H1 (cell line): Measurements from ENCODE around the gene PPIA. TPM values are rescaled to one million over a fixed set of nuclear protein-coding genes. Genes with fewer than 3 reads are reported as not detected.

Source experiments
- CTCF ChIA-PET: fragments of 300-600 bp; sonication (Branson Sonifier 250); formaldehyde crosslinking; loops from one replicate; lab custom pipeline; 2021; ENCODE audit not compliant: partially characterized antibody; lab: Charles Lee
- POLR2A ChIA-PET: fragments of 300-600 bp; sonication (Branson Sonifier 250); formaldehyde crosslinking; loops from one replicate; lab custom pipeline; 2021; ENCODE audit warnings: inconsistent platforms; ENCODE audit not compliant: partially characterized antibody; lab: Charles Lee
- DNase-seq, 2 experiments: peaks; one replicate each; pipeline versions ENCODE4 v3.0.0 to v3.0.0-alpha.2; 2010 to 2022; ENCODE audit warnings: low spot score in 2 of 2, low read depth in 1 of 2, mixed read lengths in 1 of 2
- FAIRE-seq: peaks from 2 replicates; lab custom pipeline; 2011; peaks lifted over from hg19 to GRCh38; lab: Jason Lieb, UNC
- H2AFZ ChIP-seq: 2 replicates; pipeline ENCODE4 v1.8.1; 2012; ENCODE audit warnings: low read length, inconsistent platforms
- H2AK5ac ChIP-seq: 2 replicates; pipeline ENCODE4 v1.6.1; 2013; ENCODE audit warnings: low read depth, low read length
- H2BK120ac ChIP-seq: replicated peaks from 2 replicates; pipeline ENCODE3; 2013; ENCODE audit warnings: low read depth, low read length, inconsistent platforms
- H2BK12ac ChIP-seq: 2 replicates; pipeline ENCODE4 v1.6.1; 2013; ENCODE audit warnings: low read depth, low read length
- H2BK15ac ChIP-seq: 2 replicates; pipeline ENCODE4 v1.6.1; 2013; ENCODE audit warnings: low read length
- H2BK20ac ChIP-seq: 2 replicates; pipeline ENCODE4 v1.6.1; 2013; ENCODE audit warnings: low read length
- H2BK5ac ChIP-seq: 2 replicates; pipeline ENCODE4 v1.6.1; 2013; ENCODE audit warnings: low read depth, low read length
- H3K14ac ChIP-seq: 2 replicates; pipeline ENCODE4 v1.6.1; 2013; ENCODE audit warnings: inconsistent platforms; ENCODE audit not compliant: insufficient read length
- H3K18ac ChIP-seq: 2 replicates; pipeline ENCODE4 v1.6.1; 2013; ENCODE audit warnings: low read length; ENCODE audit errors: extremely low read depth
- H3K23ac ChIP-seq: 2 replicates; pipeline ENCODE4 v1.6.1; 2013; ENCODE audit warnings: inconsistent platforms; ENCODE audit not compliant: insufficient read length
- H3K23me2 ChIP-seq: 2 replicates; pipeline ENCODE4 v1.6.1; 2013; ENCODE audit warnings: low read depth, low read length
- H3K27ac ChIP-seq: 2 replicates; pipeline ENCODE4 v1.6.1; 2011; ENCODE audit warnings: low read depth, low read length, inconsistent platforms
- H3K27me3 ChIP-seq, 4 experiments: replicated peaks in 1 of 4; 1 replicate in 1 of 4; 2 replicates in 3 of 4; pipeline versions ENCODE4 v1.6.1 to v1.8.1; 2011 to 2013; ENCODE audit warnings: low read length in 3 of 4, mild to moderate bottlenecking in 3 of 4, inconsistent platforms in 2 of 4, mixed read lengths in 2 of 4, moderate library complexity in 1 of 4; ENCODE audit not compliant: control insufficient read depth in 3 of 4, insufficient read depth in 3 of 4; ENCODE audit errors: extremely low read depth in 1 of 4
- H3K36me3 ChIP-seq, 4 experiments: 2 replicates each; pipeline versions ENCODE4 v1.6.1 to v1.8.1; 2011 to 2013; ENCODE audit warnings: mild to moderate bottlenecking in 4 of 4, low read length in 3 of 4, moderate library complexity in 2 of 4, control low read depth in 1 of 4, inconsistent platforms in 1 of 4; ENCODE audit not compliant: insufficient read depth in 4 of 4, control insufficient read depth in 2 of 4
- H3K4ac ChIP-seq: replicated peaks from 2 replicates; pipeline ENCODE3; 2013; ENCODE audit warnings: low read length, low read depth, mixed read lengths, inconsistent platforms; ENCODE audit not compliant: insufficient read length
- H3K4me1 ChIP-seq, 4 experiments: replicated peaks in 1 of 4; 1 replicate in 1 of 4; 2 replicates in 3 of 4; pipeline versions ENCODE4 v1.6.1 to v1.8.1; 2011 to 2013; ENCODE audit warnings: low read length in 3 of 4, inconsistent platforms in 2 of 4, mixed read lengths in 1 of 4; ENCODE audit not compliant: insufficient read depth in 4 of 4, control insufficient read depth in 3 of 4
- H3K4me2 ChIP-seq, 2 experiments: 2 replicates each; pipeline versions ENCODE4 v1.6.1 to v1.8.1; 2011 to 2013; ENCODE audit warnings: low read depth in 2 of 2, low read length in 2 of 2, control low read depth in 1 of 2, inconsistent platforms in 1 of 2, mild to moderate bottlenecking in 1 of 2; ENCODE audit not compliant: insufficient read depth in 1 of 2
- H3K4me3 ChIP-seq, 4 experiments: fragments of 200-600, 300-600 bp in 1 of 4; sonication (generic), shearing (Covaris generic), sonication (Bioruptor Twin) in 1 of 4; 2 replicates each; pipeline versions ENCODE4 v1.5.1 to v1.8.1; 2011 to 2016; ENCODE audit warnings: low read length in 4 of 4, low read depth in 3 of 4, control low read depth in 2 of 4, inconsistent platforms in 2 of 4, mild to moderate bottlenecking in 2 of 4, mixed read lengths in 1 of 4, moderate library complexity in 1 of 4; ENCODE audit not compliant: insufficient read depth in 2 of 4; ENCODE audit errors: extremely low read depth in 1 of 4
- H3K56ac ChIP-seq: replicated peaks from 2 replicates; pipeline ENCODE3; 2013; ENCODE audit warnings: low read depth, mild to moderate bottlenecking, mixed read lengths, low read length, inconsistent platforms; ENCODE audit not compliant: insufficient read length
- H3K79me1 ChIP-seq: 2 replicates; pipeline ENCODE4 v1.6.1; 2013; ENCODE audit warnings: low read depth, low read length, control low read depth
- H3K79me2 ChIP-seq, 2 experiments: 2 replicates each; pipeline versions ENCODE4 v1.6.1 to v1.8.1; 2012 to 2013; ENCODE audit warnings: low read length in 2 of 2, mild to moderate bottlenecking in 2 of 2, inconsistent platforms in 1 of 2; ENCODE audit not compliant: insufficient read depth in 2 of 2, control insufficient read depth in 1 of 2
- H3K9ac ChIP-seq, 4 experiments: replicated peaks in 1 of 4; 1 replicate in 1 of 4; 2 replicates in 3 of 4; pipeline versions ENCODE4 v1.6.1 to v1.8.1; 2011 to 2013; ENCODE audit warnings: low read depth in 3 of 4, low read length in 3 of 4, control low read depth in 2 of 4, mild to moderate bottlenecking in 2 of 4, moderate library complexity in 2 of 4, inconsistent platforms in 1 of 4; ENCODE audit errors: extremely low read depth in 1 of 4
- H3K9me3 ChIP-seq, 2 experiments: 2 replicates each; pipeline versions ENCODE4 v1.6.1 to v1.8.1; 2012 to 2013; ENCODE audit warnings: mild to moderate bottlenecking in 2 of 2, moderate library complexity in 2 of 2, control low read depth in 1 of 2, inconsistent platforms in 1 of 2, low read depth in 1 of 2, low read length in 1 of 2, mixed read lengths in 1 of 2; ENCODE audit not compliant: insufficient read depth in 2 of 2
- H4K20me1 ChIP-seq, 2 experiments: replicated peaks in 1 of 2; 2 replicates each; pipeline versions ENCODE3 to v1.8.1; 2011 to 2013; ENCODE audit warnings: inconsistent platforms in 2 of 2, low read length in 2 of 2, mild to moderate bottlenecking in 1 of 2; ENCODE audit not compliant: insufficient read depth in 2 of 2, control insufficient read depth in 1 of 2
- H4K5ac ChIP-seq: 2 replicates; pipeline ENCODE4 v1.6.1; 2013; ENCODE audit warnings: low read length, low read depth, mixed read lengths, inconsistent platforms; ENCODE audit not compliant: insufficient read length
- H4K8ac ChIP-seq: 2 replicates; pipeline ENCODE4 v1.8.0; 2013; ENCODE audit warnings: mild to moderate bottlenecking, moderate library complexity, low read length, inconsistent platforms; ENCODE audit not compliant: insufficient read depth; ENCODE audit errors: extremely low read depth
- H4K91ac ChIP-seq: replicated peaks from 2 replicates; pipeline ENCODE3; 2013; ENCODE audit warnings: low read length, mixed read lengths, inconsistent platforms; ENCODE audit not compliant: insufficient read length
- NRF1 ChIP-seq: IDR thresholded peaks from 2 replicates; pipeline ENCODE4 v1.6.1; 2011; ENCODE audit warnings: mild to moderate bottlenecking, low read depth, low read length, improper control_type of control experiment
- POLR2A ChIP-seq, 2 experiments: IDR thresholded peaks; 1 replicate in 1 of 2; 2 replicates in 1 of 2; pipeline ENCODE4 v1.6.1; 2011; ENCODE audit warnings: low read depth in 2 of 2, low read length in 2 of 2, mild to moderate bottlenecking in 2 of 2; ENCODE audit errors: control extremely low read depth in 1 of 2
- WGBS, 2 experiments: shearing (Covaris generic) in 1 of 2; methylation state at CpG; one replicate each; pipeline versions ENCODE4 v1.1.6 to v1.1.7; 2013 to 2015; ENCODE audit warnings: low lambda C conversion rate in 2 of 2, mixed read lengths in 2 of 2, inconsistent platforms in 1 of 2, low coverage in 1 of 2, missing lambda C conversion rate in 1 of 2; ENCODE audit not compliant: insufficient replicate concordance in 2 of 2, insufficient coverage in 1 of 2, insufficient read length in 1 of 2; ENCODE audit errors: extremely low coverage in 1 of 2, missing lambda C conversion rate in 1 of 2; 5-methylcytosine and 5-hydroxymethylcytosine counted together
- polyA plus RNA-seq, 7 experiments: library from polyadenylated mRNA; depleted of rRNA in 3 of 7; stranded (reverse) in 5 of 7; unstranded in 2 of 7; fragments of >200 nt in 5 of 7; fragments of 200-250 nt in 2 of 7; gene quantifications; 1 replicate in 5 of 7; 2 replicates in 1 of 7; 4 replicates in 1 of 7; pipeline versions ENCODE4 v1.2.1 to v1.2.3, GENCODE V29; 2011 to 2013; ENCODE audit warnings: missing spikeins in 2 of 7, mixed read lengths in 2 of 7
- total RNA-seq: library from RNA; stranded (reverse); fragmentation: NEBNext Ultra II Directional; extraction: Animal tissue kit (Norgen Biotek cat#: 25700); gene quantifications from 2 replicates; pipeline ENCODE4 v1.2.1, GENCODE V29; 2021

The PPIA gene
- total and polyA plus RNA-seq, 2 of the 8 experiments (the other 6 are each of a cell fraction or from before 2014, with no cell fraction given): 2,865 to 5,394 TPM

DNA sequence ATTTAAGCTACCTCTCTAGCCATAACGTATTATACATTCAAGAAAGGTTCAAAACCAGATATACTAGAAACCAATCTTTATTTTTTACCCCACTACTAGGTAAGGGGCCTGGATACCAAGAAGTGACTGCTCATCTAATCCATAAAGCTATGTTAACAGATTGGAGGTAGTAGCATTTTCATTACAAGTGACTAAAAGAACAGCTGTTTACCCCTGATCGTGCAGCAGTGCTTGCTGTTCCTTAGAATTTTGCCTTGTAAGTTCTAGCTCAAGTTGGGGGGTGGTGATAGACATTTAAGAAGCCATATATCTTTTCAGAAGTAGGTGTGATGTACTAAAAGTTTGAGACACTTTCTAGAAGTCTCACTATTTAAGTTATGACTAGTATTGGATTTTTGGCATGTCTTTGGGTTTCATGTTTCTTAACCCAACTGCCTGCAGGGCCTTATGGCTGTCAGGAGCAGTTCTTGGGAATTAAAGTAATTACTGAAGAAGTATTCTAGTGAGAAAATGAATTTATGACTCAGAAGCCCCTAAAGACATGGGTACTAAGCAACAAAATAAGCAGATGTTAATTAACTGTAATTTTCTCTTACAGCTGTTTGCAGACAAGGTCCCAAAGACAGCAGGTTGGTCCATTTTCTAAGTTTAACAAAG, 2.3 kb downstream of the PPIA start:
- CTCF ChIA-PET: interaction anchor here (0.6 to 1.8 kb wide), 14 partner anchors 11 to 338 kb away, joined by 3 to 12 read pairs (median 5); no protein-coding TSS in a partner anchor
- H3K36me3 ChIP-seq: peaks cover 32 to 64% (median 50%) of the 10 kb centered on the region in 4 experiments

More for the DNA sequence above, 2.3 kb downstream of the PPIA start:
- Histone ChIP-seq H4K8ac (no peak overlapping the region), H3K56ac (peak overlapping the region; percentile 50), H3K27me3 (no peaks in the 10 kb centered on the region), H3K14ac (no peak overlapping the region), H2AK5ac (no peak overlapping the region), H3K23me2 (peaks cover 5% of the 10 kb centered on the region), H3K9ac (no peak overlapping the region; a peak in 1 of 7 replicates), H3K4ac (no peak overlapping the region), H3K18ac (no peak overlapping the region), H3K9me3 (no peaks in the 10 kb centered on the region), H3K79me1 (no peaks in the 10 kb centered on the region), H2BK120ac (no peak overlapping the region), H2BK5ac (no peak overlapping the region), H2AFZ (no peak overlapping the region), H3K4me3 (peak overlapping the region; percentile 42 to 98 (median 83); a peak in 6 of 8 replicates), H2BK20ac (no peak overlapping the region), H3K4me2 (peak overlapping the region; percentile 95 to 98), H4K5ac (no peak overlapping the region), H3K79me2 (peaks cover 19 to 41% of the 10 kb centered on the region in 2 experiments), H3K23ac (no peak overlapping the region), H3K27ac (no peak overlapping the region), H4K91ac (no peak overlapping the region), H2BK15ac (no peak overlapping the region), H3K4me1 (peaks cover 0 to 5% (median 0%) of the 10 kb centered on the region in 4 experiments; a peak in 3 of 7 replicates), H4K20me1 (peaks cover 26 to 29% of the 10 kb centered on the region in 2 experiments), H2BK12ac (no peak overlapping the region)
- DNase-seq: no peak
- TF ChIP-seq NRF1: no peak
- TF ChIP-seq POLR2A (IDR thresholded peaks at IDR 0.05; ENCODE audit: control extremely low read depth in 1 of 2, low read depth in 2 of 2, low read length in 2 of 2): peak; percentile 7 to 14; a peak in 2 of 3 replicates
- no peak for FAIRE-seq
- POLR2A ChIA-PET: interaction anchor here (0.6 to 4.0 kb wide), 34 partner anchors 9 to 436 kb away, joined by 3 to 35 read pairs (median 4); partner anchors contain the start of genes H2AZ2, TBRG4 and ZMIZ2
- WGBS, 2 experiments: 79% methylated on average over 2 of the region's 2 CpGs; no CpG with 5 or more reads in 1 of the 2 experiments
